HG02938 (cell line): ENCODE data around the gene CCDC33.

Experiments used
- ATAC-seq: cut with Tn5 transposase; IDR thresholded peaks from one replicate; pipeline ENCODE4 v1.9.1; 2021; ENCODE audit warnings: mild to moderate bottlenecking, moderate library complexity; ENCODE audit not compliant: unreplicated experiment

CCDC33 gene

DNA sequence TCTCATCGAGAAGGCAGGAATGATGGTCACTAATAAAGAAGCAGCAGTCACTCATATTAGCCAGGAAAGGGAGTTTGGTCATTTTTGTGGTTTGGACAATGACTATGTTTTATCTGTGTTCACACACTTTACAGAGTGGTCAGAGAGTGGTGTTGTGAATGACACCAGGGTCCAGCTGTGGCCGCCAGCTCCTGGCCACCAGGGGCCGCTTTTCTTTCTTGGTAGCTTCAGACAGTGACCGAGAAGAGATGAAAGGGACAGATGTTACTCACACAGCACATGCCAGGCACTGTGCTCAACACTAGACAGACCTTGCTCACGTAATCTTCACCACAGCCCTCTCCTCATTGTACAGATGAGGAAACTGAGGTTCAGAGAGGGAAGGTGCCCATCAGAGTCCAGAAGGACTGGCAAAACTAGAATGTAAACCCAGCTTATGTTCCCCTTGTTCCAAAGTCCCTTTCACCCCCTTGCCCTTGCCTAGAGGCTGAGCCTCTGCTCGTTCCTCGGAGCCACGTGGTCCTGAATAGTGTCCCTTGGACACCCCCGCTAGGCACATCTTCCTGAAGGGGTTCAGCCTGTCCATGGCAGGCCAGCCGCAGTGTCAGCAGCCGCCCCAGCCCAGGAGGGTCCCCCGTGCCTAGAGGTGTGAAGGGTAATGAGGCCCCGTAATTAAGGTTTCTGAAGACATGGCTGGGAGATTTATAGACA is 75.8 kb downstream of the CCDC33 start:
- ATAC-seq = no peak

DNA sequence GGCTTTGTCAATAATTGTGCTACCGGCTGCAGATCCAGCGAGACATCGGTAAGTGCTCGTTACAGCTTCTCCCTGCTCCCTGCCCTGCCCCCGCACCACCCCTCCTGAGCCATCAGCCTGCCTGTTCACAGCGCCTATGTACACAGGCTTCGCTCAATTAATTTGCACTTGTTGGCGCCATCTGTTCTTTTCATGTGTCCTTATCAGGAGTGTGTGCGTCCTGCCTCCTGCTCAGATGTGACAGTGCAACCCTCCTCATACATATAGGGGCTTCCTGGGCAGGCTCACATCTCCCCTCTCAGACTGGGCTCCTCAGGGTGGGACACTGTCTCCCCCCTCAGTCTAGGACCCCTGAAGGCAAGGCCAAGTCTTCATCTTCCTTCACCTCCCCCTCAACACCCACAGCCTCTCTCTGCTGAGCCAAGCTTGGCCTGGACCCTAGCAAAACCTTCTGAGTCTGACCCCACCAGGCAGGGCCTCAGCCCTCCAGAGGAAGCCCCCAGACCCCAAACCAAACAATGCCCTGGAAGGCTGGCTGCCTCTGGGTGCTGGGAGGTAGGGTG is 76.4 kb downstream of the CCDC33 start:
- ATAC-seq = no peak

DNA sequence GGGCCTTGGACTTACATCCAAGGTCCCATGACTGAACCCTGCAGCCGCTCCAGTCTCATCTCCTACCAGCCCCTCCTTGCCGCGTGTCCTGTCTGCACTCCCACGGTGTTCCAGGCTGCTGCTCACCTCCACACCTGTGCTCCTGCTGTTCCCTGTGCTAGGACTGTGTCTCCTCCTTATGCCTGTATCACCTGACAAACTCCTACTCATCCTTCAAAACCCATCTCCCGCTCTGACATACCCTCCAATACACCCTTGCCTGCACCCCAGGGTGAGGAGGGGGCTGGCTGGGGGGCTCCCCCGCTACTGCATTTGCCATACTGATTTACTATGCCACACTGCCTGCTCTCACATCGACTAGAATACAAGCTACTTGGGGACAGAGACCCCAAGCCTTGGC is 77.8 kb downstream of the CCDC33 start:
- no peak for ATAC-seq

DNA sequence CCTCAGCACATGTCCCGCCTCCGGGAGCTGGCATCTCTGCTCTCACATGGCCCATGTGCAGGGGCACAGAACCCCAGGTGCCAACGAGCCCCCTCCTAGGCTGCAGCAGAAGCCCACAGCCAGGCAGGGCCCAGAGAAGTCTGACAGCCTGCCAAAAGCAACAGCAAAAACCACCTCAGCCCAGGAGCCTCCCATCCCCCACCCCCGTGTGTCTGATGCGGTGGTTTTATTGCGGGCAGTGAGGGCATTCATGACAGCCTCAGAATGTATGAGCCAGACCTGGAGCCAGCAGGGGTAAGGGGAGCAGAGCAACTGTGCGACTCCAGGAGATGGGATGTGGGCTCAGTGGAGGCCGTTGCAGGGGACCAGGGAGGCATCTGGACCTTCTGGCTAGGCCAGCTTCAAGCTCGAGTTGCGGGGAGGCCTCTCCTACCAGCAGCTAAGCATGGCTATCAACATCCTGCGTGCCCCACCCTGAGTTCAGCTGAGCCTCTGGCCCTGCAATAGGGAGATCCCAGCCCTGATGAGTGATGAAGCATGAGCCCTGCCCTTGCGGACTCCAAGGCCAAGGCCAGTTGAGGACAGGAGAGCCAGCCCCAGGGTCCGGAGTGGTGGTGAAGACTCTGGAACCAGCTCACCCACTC is 78.8 kb downstream of the CCDC33 start:
- no peak for ATAC-seq

DNA sequence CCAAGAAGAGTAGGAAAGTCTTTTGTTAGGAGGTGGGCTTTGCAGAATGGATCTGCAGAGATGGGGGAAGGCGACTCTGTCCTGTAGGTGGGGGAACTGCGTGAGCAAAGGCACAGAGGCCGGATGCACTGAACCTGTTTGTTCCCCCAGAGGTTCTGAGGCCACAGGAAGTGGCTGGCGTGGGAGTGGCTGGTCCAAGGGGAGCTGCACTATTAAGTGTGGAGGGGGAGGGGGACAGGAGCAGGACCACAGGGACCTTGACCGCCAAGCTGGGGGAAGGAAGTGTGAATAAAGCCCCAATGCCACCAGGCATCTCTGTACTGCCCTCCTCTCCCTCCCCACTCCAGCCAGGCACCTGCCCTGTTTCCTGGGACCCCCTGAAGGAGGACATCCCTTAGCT is 79.5 kb downstream of the CCDC33 start:
- no peak for ATAC-seq

DNA sequence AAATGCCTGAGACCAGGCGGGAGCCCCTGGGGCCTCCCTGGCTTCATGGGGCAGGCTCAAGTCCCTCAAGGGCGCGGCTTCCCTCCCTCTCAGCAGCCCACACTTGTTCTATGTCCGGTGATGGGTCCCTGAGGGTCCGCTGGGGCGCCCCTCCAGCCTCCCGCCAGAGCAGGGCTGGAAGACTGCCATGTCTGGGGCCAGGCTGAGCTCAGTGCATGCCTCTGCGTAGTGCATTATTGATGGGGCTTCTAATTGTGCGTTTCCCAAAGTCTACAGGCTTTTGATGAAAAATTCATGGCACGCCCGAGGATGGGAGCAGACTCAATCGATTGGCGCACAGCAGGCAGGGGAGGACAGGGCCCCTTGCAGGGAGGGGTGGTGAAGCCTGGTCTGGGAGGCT is 80.0 kb downstream of the CCDC33 start:
- ATAC-seq = no peak

DNA sequence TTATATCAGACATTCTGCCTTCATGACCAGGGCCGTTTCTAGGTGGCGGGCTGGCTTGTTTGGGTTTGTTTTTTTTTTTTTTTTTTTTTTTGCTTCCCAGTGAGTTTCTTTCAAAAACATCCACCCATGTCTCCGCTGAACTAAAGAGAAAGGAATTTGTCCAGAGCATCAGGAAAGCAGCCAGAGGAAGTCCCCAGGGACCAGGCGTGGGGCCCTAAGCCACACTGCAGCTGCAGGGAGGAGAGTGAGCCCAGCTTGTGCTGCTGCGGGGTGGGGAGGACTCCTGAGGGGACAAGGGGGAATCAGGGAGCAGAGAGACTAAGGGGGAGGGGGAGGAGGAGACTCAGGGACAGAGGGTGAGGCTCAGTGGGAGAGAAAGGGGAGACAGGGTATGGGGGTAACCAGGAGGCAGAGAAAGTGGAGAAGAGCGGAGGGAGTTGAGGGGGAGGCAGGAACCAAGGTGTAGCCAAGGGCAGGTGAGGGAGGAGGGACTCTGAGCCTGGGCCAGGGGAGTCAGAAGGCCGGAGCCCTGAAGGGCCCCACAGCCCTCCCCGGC is 81.8 kb downstream of the CCDC33 start:
- no peak for ATAC-seq

DNA sequence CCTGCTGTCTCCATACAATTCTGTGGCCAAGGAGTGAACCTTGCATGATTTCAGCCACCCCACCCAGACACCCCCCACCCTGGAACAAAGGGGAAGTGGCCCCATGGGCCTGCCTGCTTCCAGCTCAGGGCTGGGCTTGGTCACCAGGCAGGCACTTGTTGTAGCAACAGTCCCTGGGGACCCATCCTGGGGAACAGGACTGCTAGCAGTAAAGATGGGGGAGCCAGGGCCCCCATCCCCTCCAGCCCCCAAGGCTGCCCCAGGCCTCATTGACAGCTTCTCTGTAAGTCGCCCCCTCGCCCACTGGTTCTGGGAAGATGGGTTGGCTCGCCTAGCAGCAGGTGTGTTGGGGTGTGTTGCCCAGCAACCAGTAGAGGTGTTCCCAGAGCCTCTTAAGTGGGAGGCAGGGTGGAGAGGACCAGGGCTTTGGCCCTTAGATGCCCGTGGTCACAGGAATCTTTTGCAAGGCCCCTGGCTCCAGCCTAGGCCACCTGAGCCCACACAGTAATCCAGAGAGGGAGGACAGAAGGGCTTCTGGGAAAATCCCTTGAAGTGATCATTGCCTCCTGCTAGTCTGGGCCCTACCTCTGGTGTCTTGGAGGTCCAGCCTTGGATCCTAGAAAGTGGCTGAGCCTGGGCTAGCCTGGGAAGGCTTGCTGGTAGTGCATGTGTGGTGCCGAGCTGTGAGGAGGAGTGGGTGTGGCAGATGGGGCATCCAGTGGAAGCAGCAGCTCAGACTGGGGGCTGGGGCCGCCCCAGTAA is 82.4 kb downstream of the CCDC33 start:
- ATAC-seq = no peak

DNA sequence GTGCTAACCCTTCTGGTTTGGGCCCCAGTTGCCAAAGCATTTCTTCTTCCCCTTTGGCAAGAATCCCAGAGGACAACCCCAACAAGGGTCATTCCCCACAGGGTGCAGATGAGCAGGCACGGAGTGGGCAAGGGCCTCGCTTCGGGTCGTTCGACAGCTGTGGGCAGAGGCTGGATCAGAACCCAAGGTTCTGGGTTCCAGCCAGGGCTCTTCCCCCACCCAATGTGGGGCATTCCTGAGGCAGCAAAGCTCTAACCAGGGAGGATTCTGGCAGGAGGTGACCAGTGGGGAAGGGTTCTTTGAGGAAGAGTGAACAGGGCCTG is 83.0 kb downstream of the CCDC33 start:
- no peak for ATAC-seq

DNA sequence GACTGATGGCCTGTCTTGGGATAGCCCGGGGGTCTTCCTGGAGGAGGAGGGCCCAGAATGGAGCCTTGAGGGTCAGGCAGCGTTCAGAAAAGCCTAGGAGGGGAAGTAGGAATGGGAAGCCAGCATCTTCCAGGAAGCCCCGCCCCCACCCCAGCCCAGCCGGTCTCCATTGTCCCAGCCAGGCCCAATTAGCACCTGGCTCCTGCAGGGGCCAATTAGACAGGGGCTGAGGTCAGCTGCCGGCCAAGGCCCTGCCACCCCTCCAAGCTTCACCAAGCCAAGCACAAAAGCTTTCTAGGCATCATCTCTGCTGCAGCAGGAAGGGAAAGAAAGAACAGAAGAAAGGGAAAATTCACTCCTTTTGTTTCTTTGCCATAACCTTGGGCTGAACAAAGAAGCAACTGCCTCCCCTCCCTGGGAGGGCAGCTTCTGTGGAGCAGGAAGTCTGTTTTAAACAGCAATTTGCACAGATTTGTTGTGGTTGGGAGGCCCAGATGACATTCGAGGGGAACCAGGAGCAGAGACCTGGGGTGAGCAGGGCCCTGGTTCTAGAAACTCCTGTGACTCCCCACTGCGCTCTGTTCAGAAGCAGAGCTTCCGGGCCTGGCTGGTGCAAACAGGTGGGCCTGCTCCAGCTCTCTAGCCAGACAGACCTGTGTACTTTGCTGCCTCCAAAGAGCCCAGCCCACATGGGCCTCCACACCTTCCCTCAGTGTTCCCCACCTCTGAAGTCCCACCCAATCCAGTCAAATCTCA is 83.6 kb downstream of the CCDC33 start:
- no peak for ATAC-seq

DNA sequence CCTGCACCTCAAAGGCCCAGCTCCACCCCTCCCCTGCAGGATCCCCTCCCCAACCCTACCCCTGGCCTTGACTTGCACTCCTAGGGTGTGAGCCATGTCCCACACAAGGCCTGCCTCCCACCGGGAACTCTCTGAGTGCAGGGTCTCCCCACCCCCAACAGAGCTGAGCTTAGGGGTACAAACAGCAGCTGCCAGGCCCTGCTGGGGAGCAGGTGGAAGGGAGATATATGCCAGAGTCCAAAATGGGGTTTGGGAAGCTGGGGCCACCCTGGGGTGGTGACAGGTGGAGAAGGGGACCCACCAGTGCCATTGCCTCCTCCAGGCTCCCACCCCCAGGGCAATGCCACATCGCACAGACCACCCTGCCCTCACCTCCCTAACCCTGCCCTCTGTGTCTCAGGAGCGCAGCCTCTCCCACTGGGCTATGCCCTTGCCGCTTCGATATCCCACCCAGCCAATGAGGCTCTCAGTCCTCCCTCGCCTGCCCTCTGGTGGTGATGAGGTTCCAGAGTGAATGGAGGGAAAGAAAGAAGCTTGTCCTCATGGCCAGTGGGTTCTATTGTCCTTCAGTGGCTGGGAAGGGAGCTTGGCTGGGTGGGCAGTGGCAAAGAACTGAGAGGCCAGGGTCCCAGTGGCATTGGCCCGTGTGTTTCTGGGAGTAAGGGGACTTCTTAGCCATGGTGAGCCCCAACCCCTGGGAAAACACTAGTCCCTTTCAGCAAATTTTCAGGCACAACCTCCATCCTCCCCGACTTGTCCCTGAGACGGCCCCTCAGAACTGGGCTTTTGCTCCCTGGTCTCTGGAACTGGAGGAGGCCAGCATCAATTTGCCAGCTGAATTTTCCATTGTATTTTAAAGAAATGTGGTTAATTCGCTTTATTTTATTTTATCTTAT is 84.5 kb downstream of the CCDC33 start:
- no peak for ATAC-seq

DNA sequence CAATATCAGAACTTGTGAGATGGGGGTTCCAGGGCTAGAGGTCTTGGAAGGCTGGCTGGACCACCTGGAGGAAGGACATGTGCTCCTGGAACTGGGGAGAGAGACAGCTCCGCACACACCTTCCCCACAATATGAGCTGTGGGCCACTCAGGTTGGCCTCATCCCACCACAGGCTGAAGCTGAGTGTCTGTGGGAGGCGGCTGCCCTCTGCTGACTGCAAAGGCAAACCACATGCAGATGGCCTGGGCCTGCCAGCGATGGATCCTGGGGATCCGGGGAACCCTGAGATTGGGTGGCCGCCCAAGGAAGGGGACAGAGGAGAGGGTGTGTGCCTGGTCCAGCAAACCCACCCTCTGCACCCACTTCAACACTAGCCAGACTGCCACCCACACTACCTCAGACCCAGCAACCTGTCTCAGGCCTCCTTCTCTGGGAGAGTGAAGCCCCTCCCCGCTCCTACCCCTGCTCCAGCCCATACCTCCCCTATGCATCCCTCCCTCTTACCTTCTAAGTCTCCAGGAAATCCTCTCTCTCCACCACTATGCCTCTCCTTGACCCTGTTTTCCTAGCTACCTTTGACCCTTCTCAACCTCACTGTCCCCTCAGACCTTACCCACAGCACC is 86.5 kb downstream of the CCDC33 start:
- no peak for ATAC-seq

DNA sequence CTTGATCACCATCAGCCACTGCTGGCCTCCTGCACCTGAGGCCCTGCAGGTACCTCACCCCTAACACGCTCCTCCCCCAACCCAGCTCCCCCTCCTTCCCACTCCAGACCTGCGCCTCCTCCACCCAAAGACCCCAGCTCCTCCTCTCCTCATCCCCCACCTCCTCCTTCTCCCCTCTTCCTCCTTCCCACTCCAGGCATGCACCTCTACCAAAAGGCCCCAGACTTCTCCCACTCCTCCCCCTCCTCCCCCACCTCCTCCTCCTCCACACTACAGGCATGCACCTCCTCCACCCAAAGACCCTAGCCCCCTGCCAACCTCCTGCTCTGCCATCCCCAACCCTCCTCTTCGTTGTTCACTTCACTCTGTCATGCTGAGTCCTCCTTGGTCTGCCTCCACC is 88.6 kb downstream of the CCDC33 start:
- ATAC-seq = no peak

DNA sequence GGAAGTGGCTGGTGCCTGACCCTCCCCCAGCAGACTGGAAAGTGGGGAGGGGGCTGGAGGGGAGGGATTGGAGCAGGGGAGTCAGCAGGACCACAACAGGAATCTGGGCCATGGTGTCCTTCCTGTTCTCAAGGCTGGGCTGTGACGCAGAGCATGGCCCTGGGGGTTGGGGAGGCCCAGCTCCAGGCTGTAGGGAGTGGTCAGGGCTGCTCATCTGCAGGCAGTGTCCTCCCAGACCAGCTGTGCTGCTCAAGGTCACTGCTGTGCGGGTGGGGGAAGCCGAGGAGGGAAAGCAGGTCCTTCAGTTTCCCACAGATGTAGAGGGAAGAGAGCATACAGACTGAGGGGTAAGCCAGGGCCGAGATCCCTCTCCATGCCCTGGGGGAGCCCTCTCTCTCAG is 90.6 kb downstream of the CCDC33 start:
- no peak for ATAC-seq

DNA sequence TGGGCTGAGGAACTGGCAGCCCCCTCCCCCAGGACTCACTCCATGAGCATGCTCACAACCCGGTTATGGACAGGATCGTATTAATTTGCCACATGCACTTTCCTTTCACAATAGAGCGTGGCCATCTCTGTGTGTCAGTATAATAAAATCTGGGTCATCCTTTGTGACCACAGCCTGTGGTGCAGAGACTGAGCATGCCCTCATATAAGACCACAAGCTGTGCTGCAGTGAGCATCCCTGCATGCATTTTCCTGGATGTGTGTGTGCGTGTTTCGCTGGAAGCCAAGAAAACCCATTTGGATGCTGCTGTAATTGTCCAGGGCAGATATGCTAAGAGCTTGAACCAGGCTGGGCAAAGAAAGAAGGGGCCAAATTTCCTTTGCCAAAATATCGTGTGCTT is 91.6 kb downstream of the CCDC33 start:
- ATAC-seq = no peak

DNA sequence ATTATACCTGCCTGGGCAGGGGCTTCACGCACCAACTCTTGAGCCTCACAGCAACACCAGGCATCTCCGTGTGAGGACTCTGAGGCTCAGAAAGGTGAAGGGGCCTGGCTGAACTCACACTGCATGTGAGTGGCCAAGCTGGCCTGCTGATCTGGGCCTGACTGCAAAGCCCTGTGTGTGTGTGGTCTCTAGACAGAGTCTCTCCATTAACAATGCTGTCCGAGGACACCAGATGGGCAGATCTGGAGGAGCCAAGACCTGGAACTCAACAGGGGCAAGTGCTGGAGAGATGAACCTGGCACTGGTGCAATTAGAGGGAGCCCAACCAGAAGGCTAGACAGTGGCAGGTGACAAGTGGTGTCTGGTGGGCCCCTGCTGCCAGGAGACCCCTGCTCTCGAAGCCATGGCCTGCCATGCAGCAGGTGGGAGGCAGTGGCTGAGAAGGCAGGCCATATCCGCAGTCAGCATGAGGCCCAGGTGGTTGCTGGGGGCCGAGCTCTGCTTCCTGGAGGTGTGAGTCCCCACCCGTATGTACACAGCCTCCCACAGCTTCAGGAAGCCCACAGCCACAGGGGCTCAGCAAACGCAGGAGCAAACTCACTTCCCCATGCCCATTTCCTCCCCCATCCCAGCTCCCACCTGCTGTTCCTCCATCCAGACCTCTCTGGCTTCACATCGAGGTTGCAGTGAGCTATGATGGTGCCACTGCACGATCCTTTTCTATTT is 92.4 kb downstream of the CCDC33 start:
- ATAC-seq = no peak

DNA sequence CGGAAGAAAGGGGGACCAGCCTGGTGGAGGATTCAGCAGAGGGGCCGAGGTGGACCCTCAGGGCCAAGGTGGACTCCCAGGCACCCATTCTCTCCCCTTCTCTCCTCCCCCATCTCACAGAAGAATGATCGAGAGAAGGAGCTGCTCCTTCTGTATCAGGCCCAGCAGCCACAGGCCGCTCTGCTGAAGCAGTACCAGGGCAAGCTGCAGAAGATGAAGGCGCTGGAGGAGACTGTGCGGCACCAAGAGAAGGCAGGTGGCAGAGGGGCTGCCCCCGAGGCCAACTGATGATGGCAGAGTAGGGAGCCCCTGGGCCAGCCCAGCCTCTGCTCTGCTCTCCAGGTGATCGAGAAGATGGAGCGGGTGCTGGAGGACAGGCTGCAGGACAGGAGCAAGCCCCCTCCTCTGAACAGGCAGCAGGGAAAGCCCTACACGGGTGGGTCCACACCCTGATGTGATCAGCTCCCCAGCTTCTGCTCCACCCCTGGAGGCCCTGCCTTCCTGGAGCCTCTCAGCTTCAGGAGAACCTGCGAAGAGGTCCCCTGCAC is 94.8 kb downstream of the CCDC33 start:
- ATAC-seq = no peak

DNA sequence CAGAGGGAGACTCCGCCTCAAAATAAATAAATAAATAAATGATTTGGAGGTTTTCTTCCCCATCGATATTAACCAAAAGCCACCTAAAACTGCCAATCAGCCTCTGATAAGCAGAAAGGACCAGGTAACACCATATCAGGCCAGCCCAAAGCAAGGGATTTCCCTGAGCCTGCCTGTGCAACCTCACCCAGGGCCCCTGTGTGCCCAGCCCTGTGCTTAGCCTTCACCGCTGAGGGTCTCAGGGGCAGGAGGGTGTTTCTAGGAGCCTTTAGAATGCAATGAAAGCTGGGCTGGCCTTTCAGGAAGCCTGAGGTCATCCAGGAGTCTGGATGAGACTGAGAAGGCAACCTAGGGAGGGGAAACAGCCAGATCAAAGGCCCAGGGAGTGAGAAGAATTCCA is 95.9 kb downstream of the CCDC33 start:
- ATAC-seq = no peak

DNA sequence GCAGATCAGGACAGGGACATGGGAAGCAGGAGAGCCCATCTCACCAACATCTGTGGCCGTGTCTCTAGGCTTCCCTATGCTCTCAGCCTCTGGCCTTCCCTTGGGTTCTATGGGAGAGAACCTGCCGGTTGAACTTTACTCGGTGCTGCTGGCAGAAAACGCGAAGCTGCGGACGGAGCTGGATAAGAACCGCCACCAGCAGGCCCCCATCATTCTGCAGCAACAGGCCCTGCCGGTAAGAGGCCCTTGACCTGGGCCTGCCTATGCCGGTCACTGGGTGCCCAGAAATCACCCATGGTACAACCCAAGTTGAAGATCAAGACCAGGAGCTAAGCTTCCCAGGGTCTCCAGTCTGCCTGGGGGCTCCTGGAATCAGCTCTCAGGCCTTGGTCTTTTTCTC is 96.5 kb downstream of the CCDC33 start:
- no peak for ATAC-seq
